ENCODE measurements around the gene PYCARD.

PYCARD gene

GRCh38 chr16:31187808-31188189 is 14.8 kb downstream of the PYCARD start:
- TF ChIP-seq, protein P1, sequence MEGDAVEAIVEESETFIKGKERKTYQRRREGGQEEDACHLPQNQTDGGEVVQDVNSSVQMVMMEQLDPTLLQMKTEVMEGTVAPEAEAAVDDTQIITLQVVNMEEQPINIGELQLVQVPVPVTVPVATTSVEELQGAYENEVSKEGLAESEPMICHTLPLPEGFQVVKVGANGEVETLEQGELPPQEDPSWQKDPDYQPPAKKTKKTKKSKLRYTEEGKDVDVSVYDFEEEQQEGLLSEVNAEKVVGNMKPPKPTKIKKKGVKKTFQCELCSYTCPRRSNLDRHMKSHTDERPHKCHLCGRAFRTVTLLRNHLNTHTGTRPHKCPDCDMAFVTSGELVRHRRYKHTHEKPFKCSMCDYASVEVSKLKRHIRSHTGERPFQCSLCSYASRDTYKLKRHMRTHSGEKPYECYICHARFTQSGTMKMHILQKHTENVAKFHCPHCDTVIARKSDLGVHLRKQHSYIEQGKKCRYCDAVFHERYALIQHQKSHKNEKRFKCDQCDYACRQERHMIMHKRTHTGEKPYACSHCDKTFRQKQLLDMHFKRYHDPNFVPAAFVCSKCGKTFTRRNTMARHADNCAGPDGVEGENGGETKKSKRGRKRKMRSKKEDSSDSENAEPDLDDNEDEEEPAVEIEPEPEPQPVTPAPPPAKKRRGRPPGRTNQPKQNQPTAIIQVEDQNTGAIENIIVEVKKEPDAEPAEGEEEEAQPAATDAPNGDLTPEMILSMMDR (IDR thresholded peaks at IDR 0.05; ENCODE audit: low read depth, low read length): no peak
- Histone ChIP-seq H3K27me3 (no peaks in the 10 kb centered on the region), H3K4me1 (no peaks in the 10 kb centered on the region; the same call in 1 of the 2 replicates), H3K9me3 (no peaks in the 10 kb centered on the region), H3K4me3 (ENCODE audit: low read depth, low read length) (no peak overlapping the region), H3K36me3 (peaks cover 99% of the 10 kb centered on the region)
- DNase-seq: no peak

DNA sequence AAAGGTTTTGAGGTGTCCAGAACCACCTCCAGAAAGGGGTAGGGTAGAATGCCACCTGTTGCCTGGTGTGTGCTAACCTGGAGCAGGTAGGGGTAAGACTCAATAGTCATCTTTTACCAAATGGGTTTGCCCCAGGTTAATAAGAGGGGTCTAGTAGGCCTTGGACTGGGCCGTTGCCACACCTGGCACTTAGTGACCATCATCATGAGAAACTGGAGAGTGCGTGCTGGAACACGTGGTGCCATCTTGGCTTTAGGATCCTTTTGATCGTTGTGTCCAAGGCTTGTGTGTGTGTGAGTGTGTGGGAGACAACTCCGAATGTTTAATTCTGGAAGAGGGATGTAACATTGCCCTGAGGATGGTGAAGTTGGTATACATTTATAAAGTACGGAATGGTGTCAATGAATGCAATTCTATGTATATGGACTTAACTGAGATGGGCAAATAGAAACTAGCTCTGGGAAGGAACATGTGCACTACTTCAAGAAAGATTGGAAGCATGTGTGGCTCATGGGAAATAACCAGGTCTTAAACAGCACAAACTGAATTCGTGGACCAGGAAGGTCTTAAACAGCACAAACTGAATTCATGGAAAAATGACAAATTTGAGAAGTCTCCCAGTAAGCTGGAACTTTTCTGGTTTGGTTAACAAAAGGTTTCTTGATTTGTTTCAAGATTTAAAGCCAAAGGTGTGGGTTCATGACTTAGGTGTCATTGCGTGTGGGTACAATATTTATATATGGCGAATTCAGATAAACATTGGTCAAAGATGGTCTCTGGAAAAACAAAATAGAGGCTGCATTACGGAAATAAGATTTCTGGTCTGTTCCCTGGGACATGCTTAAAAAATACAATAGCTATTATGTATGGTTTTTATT is 15.4 kb downstream of the PYCARD start:
- peaks cover 99% of the 10 kb centered on the region for H3K36me3 ChIP-seq
- H3K4me1 ChIP-seq: no peaks in the 10 kb centered on the region; the same call in none of the 2 replicates
- DNase-seq: no peak

GRCh38 chr16:31186176-31186575 is 16.4 kb downstream of the PYCARD start:
- H3K9me3 ChIP-seq: no peaks in the 10 kb centered on the region
- H3K4me1 ChIP-seq: no peaks in the 10 kb centered on the region; the same call in none of the 2 replicates
- no peak for DNase-seq
- H3K27me3 ChIP-seq: no peaks in the 10 kb centered on the region
- peaks cover 99% of the 10 kb centered on the region for H3K36me3 ChIP-seq
- TF ChIP-seq, protein P1 (IDR thresholded peaks at IDR 0.05; ENCODE audit: low read depth, low read length): no peak
- no peak overlapping the region for H3K4me3 ChIP-seq (ENCODE audit: low read depth, low read length)

More for the DNA sequence above, 15.4 kb downstream of the PYCARD start:
- Histone ChIP-seq H3K4me3 (ENCODE audit: low read depth, low read length) (no peak overlapping the region), H3K9me3 (no peaks in the 10 kb centered on the region), H3K27me3 (no peaks in the 10 kb centered on the region)
- TF ChIP-seq, protein P1 (IDR thresholded peaks at IDR 0.05; ENCODE audit: low read depth, low read length): no peak

DNA sequence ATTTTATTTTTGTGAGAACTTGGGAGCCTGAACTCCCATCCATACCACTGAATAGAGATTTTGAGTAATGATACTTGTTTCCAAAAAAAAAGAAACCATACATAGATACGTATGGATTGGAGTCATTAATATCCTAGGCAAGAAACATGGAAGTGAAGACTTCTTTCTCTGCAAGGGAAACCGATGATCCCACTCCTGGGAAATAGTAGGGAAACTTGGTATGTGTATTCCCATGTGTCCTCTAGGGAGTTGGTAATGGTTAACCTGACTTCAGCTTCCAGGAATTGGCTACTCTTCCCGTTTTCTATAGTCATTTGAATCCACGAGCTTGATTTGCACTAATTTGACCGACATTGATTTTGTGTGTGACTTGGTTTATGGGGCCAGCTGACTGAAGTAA is 17.2 kb downstream of the PYCARD start:
- no peak overlapping the region for H3K4me3 ChIP-seq (ENCODE audit: low read depth, low read length)
- no peaks in the 10 kb centered on the region for H3K27me3 ChIP-seq
- no peak for DNase-seq
- H3K9me3 ChIP-seq: no peaks in the 10 kb centered on the region
- peaks cover 94% of the 10 kb centered on the region for H3K36me3 ChIP-seq
- TF ChIP-seq, protein P1 (IDR thresholded peaks at IDR 0.05; ENCODE audit: low read depth, low read length): no peak
- no peaks in the 10 kb centered on the region; the same call in none of the 2 replicates for H3K4me1 ChIP-seq

- no peaks in the 10 kb centered on the region; the same call in none of the 2 replicates for H3K4me1 ChIP-seq
- no peak for DNase-seq
- H3K4me3 ChIP-seq (ENCODE audit: low read depth, low read length): no peak overlapping the region
- no peaks in the 10 kb centered on the region for H3K9me3 ChIP-seq
- H3K36me3 ChIP-seq: peaks cover 89% of the 10 kb centered on the region
- TF ChIP-seq, protein P1 (IDR thresholded peaks at IDR 0.05; ENCODE audit: low read depth, low read length): no peak
- H3K27me3 ChIP-seq: no peaks in the 10 kb centered on the region
Observed at GRCh38 chr16:31184888-31185287, 17.7 kb downstream of the PYCARD start.
